Activated naive CD8-positive, alpha-beta T cell treated with anti-CD3 and anti-CD28 coated beads for 36 hours (primary cell): ENCODE data around the gene ARFGAP1. TPM values are rescaled to one million over a fixed set of nuclear protein-coding genes. Genes with fewer than 3 reads are reported as not detected.
A peak's percentile ranks its signal among the peaks of the same experiment; 100 is the strongest.

Experiments
- DNase-seq: peaks from one replicate; pipeline ENCODE4 v3.0.0; 2021
- H3K27ac Mint-ChIP-seq: one replicate; pipeline ENCODE4 v1.8.0; 2022; ENCODE audit warnings: mild to moderate bottlenecking, moderate library complexity, mixed read lengths
- H3K27me3 Mint-ChIP-seq: one replicate; pipeline ENCODE4 v1.8.0; 2022; ENCODE audit warnings: mild to moderate bottlenecking, mixed read lengths
- H3K36me3 Mint-ChIP-seq: one replicate; pipeline ENCODE4 v1.8.0; 2021; ENCODE audit warnings: mild to moderate bottlenecking, mixed read lengths
- H3K4me1 Mint-ChIP-seq: one replicate; pipeline ENCODE4 v1.8.0; 2021; ENCODE audit warnings: mixed read lengths
- H3K4me3 Mint-ChIP-seq: one replicate; pipeline ENCODE4 v1.8.0; 2022; ENCODE audit warnings: mild to moderate bottlenecking, moderate library complexity, mixed read lengths
- H3K9me3 Mint-ChIP-seq: one replicate; pipeline ENCODE4 v1.8.0; 2022; ENCODE audit warnings: mixed read lengths
- total RNA-seq, 2 experiments: library from RNA; stranded (reverse); gene quantifications; one replicate each; pipeline ENCODE4 v1.2.3, GENCODE V29; 2021

Gene ARFGAP1
- total RNA-seq, 2 experiments from 2014 or later, result 62.5 to 66.6 TPM

GRCh38 chr20:63308218-63308911 is 35.8 kb downstream of the ARFGAP1 start:
- H3K27me3 Mint-ChIP-seq, result peaks cover 8% of the 10 kb centered on the region

GRCh38 chr20:63309261-63310071 is 36.9 kb downstream of the ARFGAP1 start:
- Mint-ChIP-seq H3K27me3 (peaks cover 8% of the 10 kb centered on the region), H3K4me3 (no peak overlapping the region), H3K4me1 (no peaks in the 10 kb centered on the region), H3K27ac (no peak overlapping the region), H3K36me3 (no peaks in the 10 kb centered on the region), H3K9me3 (no peaks in the 10 kb centered on the region)
- peak; percentile 26 for DNase-seq

More at GRCh38 chr20:63308218-63308911, 35.8 kb downstream of the ARFGAP1 start:
- H3K4me1 Mint-ChIP-seq, result no peaks in the 10 kb centered on the region
- no peak for DNase-seq
- no peaks in the 10 kb centered on the region for H3K36me3 Mint-ChIP-seq
- H3K9me3 Mint-ChIP-seq, result no peaks in the 10 kb centered on the region
- no peak overlapping the region for H3K4me3 Mint-ChIP-seq
- no peak overlapping the region for H3K27ac Mint-ChIP-seq

GRCh38 chr20:63310265-63310991 is 37.8 kb downstream of the ARFGAP1 start:
- no peak overlapping the region for H3K4me3 Mint-ChIP-seq
- no peak for DNase-seq
- H3K27ac Mint-ChIP-seq, result no peak overlapping the region
- H3K4me1 Mint-ChIP-seq, result no peaks in the 10 kb centered on the region
- no peaks in the 10 kb centered on the region for H3K9me3 Mint-ChIP-seq
- H3K36me3 Mint-ChIP-seq, result no peaks in the 10 kb centered on the region
- peaks cover 4% of the 10 kb centered on the region for H3K27me3 Mint-ChIP-seq

GRCh38 chr20:63311186-63311832 is 38.7 kb downstream of the ARFGAP1 start:
- H3K4me1 Mint-ChIP-seq, result no peaks in the 10 kb centered on the region
- no peak for DNase-seq
- no peak overlapping the region for H3K27ac Mint-ChIP-seq
- H3K4me3 Mint-ChIP-seq, result no peak overlapping the region
- peaks cover 4% of the 10 kb centered on the region for H3K27me3 Mint-ChIP-seq
- H3K36me3 Mint-ChIP-seq, result no peaks in the 10 kb centered on the region
- no peaks in the 10 kb centered on the region for H3K9me3 Mint-ChIP-seq

- no peak overlapping the region for H3K4me3 Mint-ChIP-seq
- H3K27ac Mint-ChIP-seq, result no peak overlapping the region
Observed at GRCh38 chr20:63311833-63312243, 39.2 kb downstream of the ARFGAP1 start.

GRCh38 chr20:63312273-63312672 is 39.7 kb downstream of the ARFGAP1 start:
- peaks cover 4% of the 10 kb centered on the region for H3K27me3 Mint-ChIP-seq
- no peak overlapping the region for H3K27ac Mint-ChIP-seq
- H3K4me3 Mint-ChIP-seq, result no peak overlapping the region
- DNase-seq, result no peak
- H3K9me3 Mint-ChIP-seq, result no peaks in the 10 kb centered on the region
- H3K4me1 Mint-ChIP-seq, result no peaks in the 10 kb centered on the region
- no peaks in the 10 kb centered on the region for H3K36me3 Mint-ChIP-seq

More at GRCh38 chr20:63311833-63312243, 39.2 kb downstream of the ARFGAP1 start:
- H3K27me3 Mint-ChIP-seq, result peaks cover 4% of the 10 kb centered on the region
- no peaks in the 10 kb centered on the region for H3K36me3 Mint-ChIP-seq
- DNase-seq, result no peak
- H3K9me3 Mint-ChIP-seq, result no peaks in the 10 kb centered on the region
- H3K4me1 Mint-ChIP-seq, result no peaks in the 10 kb centered on the region

GRCh38 chr20:63312690-63313348 is 40.2 kb downstream of the ARFGAP1 start:
- H3K27ac Mint-ChIP-seq, result no peak overlapping the region
- H3K9me3 Mint-ChIP-seq, result no peaks in the 10 kb centered on the region
- H3K36me3 Mint-ChIP-seq, result no peaks in the 10 kb centered on the region
- DNase-seq, result no peak
- no peaks in the 10 kb centered on the region for H3K4me1 Mint-ChIP-seq
- H3K27me3 Mint-ChIP-seq, result peaks cover 4% of the 10 kb centered on the region
- no peak overlapping the region for H3K4me3 Mint-ChIP-seq

- no peak for DNase-seq
- Mint-ChIP-seq H3K36me3 (no peaks in the 10 kb centered on the region), H3K4me1 (no peaks in the 10 kb centered on the region), H3K27me3 (peaks cover 4% of the 10 kb centered on the region), H3K4me3 (no peak overlapping the region), H3K27ac (no peak overlapping the region), H3K9me3 (no peaks in the 10 kb centered on the region)
Observed at GRCh38 chr20:63313349-63314014, 40.9 kb downstream of the ARFGAP1 start.

- DNase-seq, result no peak
- H3K4me3 Mint-ChIP-seq, result no peak overlapping the region
- H3K4me1 Mint-ChIP-seq, result no peaks in the 10 kb centered on the region
- no peaks in the 10 kb centered on the region for H3K9me3 Mint-ChIP-seq
- H3K27ac Mint-ChIP-seq, result no peak overlapping the region
- no peaks in the 10 kb centered on the region for H3K36me3 Mint-ChIP-seq
- peaks cover 4% of the 10 kb centered on the region for H3K27me3 Mint-ChIP-seq
Observed at GRCh38 chr20:63314015-63314471, 41.4 kb downstream of the ARFGAP1 start.

- no peak for DNase-seq
- Mint-ChIP-seq H3K9me3 (no peaks in the 10 kb centered on the region), H3K27me3 (peaks cover 2% of the 10 kb centered on the region), H3K36me3 (no peaks in the 10 kb centered on the region), H3K4me1 (no peaks in the 10 kb centered on the region), H3K27ac (no peak overlapping the region), H3K4me3 (no peak overlapping the region)
Observed at GRCh38 chr20:63314566-63315239, 42.1 kb downstream of the ARFGAP1 start.

GRCh38 chr20:63315240-63315689 is 42.7 kb downstream of the ARFGAP1 start:
- Mint-ChIP-seq H3K9me3 (no peaks in the 10 kb centered on the region), H3K27me3 (no peaks in the 10 kb centered on the region), H3K36me3 (no peaks in the 10 kb centered on the region), H3K27ac (no peak overlapping the region), H3K4me1 (no peaks in the 10 kb centered on the region), H3K4me3 (no peak overlapping the region)
- DNase-seq, result no peak

GRCh38 chr20:63315731-63316491 is 43.3 kb downstream of the ARFGAP1 start:
- no peak overlapping the region for H3K4me3 Mint-ChIP-seq
- H3K9me3 Mint-ChIP-seq, result no peaks in the 10 kb centered on the region
- no peak overlapping the region for H3K27ac Mint-ChIP-seq
- no peaks in the 10 kb centered on the region for H3K36me3 Mint-ChIP-seq
- H3K27me3 Mint-ChIP-seq, result no peaks in the 10 kb centered on the region
- no peak for DNase-seq
- H3K4me1 Mint-ChIP-seq, result no peaks in the 10 kb centered on the region

GRCh38 chr20:63316502-63316921 is 43.9 kb downstream of the ARFGAP1 start:
- Mint-ChIP-seq H3K27me3 (no peaks in the 10 kb centered on the region), H3K4me1 (no peaks in the 10 kb centered on the region), H3K27ac (no peak overlapping the region), H3K4me3 (no peak overlapping the region), H3K36me3 (no peaks in the 10 kb centered on the region), H3K9me3 (no peaks in the 10 kb centered on the region)
- no peak for DNase-seq
